ENCODE measurements around the gene EPHA3.
"Not testable (repeated sequence)": the region's sequence is repeated elsewhere in the genome, so short reads cannot be mapped to it uniquely, and the experiment has no call there.

Gene EPHA3

GRCh38 chr3:89297199-89297598, 189.8 kb downstream of the EPHA3 start:
- DNase-seq, result no peak

DNA sequence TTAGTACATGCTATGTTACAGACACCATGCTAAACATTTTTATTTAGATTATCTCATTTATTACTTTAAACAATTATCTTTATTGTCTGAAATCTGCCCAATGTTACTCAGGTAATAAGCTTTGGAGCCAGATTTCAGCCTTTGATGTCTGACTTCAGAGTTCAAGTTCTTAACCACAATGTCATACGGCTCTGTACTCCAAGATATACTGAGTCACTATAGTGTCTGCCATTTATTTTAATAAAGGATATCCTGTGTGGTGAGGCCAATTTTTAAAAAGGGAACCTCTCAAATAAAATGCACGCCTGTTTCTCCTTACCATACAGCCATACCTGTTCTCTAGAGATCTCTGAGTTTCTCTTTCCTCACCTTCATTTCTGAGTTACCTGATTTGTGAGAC, 193.1 kb downstream of the EPHA3 start:
- no peak for DNase-seq

GRCh38 chr3:89300981-89301380, 193.6 kb downstream of the EPHA3 start:
- no peak for DNase-seq

GRCh38 chr3:89303701-89304100, 196.3 kb downstream of the EPHA3 start:
- no peak for DNase-seq

- DNase-seq, result no peak
Measured at GRCh38 chr3:89306540-89306939, 199.1 kb downstream of the EPHA3 start.

- no peak for DNase-seq
Measured at GRCh38 chr3:89311581-89311980, 204.2 kb downstream of the EPHA3 start.

DNA sequence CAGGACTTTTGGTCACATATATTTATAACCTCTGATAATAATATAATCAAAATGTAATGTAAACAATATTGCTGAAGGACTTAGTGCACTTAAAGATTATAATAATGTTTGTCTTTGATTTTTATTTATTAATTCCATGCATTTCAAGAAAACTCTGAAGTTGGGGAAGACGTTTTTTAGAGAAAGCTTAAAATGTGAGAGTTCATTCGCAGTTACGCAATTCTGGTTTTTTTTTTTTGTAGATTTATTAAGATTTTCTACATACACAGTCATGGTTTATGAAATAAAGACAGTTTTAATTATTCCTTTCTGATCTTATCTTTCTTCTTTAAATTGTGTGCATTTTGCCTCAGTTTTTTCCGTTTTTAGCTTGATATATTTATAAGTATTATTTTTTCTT, 204.7 kb downstream of the EPHA3 start:
- DNase-seq, result no peak

DNA sequence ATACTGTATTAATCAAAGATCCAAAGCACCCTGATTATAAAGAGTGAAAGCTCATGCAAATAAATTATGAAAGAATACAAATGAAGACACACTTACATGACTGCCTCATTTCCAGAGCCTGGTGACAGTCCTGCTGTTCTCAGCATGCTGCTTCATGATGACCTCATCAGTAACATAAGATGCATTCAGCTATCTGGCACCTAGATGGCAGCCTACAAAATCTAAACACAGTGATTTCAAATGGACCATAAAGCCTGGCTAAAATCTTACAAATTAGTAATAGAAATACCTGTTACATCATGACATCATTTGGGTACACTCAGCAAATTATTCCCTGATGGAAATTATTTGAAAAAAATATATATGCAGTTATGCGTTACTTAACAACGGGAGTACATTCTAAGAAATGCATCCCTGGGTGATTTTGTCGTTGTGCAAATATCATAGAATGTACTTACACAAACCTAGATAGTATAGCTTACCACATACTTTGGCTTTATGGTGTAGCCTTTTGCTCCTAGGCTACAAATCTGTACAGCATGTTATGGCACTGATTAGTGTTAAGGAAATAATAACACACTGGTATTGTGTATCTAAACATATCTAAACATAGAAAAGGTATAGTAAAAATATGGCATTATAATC, 207.2 kb downstream of the EPHA3 start:
- no peak for DNase-seq

DNA sequence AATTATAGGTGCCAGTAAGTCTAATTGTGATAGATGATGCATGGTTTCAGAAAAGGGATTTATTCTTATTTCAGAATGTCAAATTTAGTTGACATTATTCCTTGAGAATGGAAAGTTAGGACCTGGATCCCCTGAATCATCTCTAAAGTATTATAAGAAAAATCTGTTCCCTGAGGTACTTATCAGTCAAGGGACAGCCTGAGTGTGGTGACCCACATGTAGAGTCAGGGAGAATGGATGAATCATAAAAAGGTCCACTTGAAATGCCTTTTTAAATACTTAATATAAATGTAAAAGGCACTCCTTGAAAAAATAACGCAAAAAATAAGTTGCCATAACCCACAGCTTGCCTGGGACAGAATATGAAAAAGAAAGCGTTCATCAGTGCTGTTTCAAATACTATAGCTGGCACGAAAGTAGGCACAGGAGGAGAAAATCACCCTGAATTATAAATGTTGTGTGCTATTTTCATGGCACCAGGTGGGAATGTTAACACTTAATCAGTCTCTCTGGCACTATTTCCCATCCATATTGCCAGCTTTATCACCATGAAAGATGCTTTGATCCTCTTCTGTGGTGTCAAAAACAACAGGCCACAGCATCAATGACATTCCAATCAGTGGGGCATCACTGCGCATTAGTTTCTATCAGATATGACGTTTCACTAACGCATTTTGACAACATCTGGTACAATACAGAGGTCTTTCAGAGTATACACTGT, 208.5 kb downstream of the EPHA3 start:
- no peak for DNase-seq

GRCh38 chr3:89320186-89320585, 212.8 kb downstream of the EPHA3 start:
- no peak for DNase-seq

DNA sequence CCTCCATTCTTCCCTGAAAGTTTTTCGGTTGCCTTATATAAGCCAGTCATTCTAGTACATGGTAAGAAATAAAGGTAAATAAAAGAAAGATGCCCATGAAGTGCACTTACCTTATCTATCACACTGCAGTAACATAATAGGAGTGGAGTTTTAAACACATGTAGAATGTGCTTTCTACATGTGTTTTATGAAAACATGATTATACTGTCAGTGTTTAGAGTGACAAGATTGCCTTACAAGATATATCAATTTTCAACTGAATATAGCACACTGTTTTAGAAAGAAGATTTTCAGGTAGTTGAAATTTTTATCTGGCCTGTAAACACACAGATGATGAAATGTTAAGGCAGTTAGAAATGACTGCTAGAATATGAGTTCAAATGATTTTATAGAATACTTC, 219.6 kb downstream of the EPHA3 start:
- no peak for DNase-seq

- no peak for DNase-seq
Measured at GRCh38 chr3:89332386-89332785, 225.0 kb downstream of the EPHA3 start.

DNA sequence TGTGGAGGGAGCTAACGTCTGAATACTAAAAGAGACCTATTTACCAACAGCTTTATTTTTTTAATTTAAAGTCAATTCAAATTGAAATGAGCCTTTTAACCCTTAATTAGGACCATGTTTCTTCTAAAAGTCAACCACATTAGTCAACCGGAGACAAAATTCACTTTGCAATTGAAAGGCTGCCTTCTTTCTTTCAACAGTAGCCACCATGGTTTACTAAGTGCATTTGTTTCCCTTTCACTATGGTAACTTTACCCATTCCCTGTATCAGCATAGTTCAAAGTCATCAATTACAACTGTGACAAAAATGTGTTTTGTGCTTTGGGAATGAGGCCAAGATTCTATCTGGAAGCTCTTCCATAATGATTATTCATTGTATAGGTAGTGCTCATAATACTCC, 225.4 kb downstream of the EPHA3 start:
- DNase-seq, result no peak

DNA sequence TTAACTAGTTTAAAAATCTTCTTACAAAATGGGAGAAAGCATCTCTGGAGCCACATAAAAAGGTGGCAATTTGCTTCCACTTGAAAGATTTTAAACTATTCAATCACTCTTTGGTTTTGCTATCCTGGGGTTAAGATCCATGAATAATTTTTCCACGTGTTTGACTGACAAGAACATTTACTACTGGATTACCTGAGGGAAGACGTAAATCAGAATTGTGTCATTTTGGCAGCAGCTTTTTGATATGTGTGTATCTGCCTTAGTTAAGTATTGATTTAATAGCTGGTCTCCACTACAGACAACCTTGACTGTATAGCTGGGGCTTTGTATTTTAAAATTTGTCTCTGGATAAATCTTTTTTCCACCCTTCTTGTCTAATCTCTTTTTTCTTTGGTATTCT, 228.3 kb downstream of the EPHA3 start:
- DNase-seq, result no peak

GRCh38 chr3:89340408-89340807, 233.0 kb downstream of the EPHA3 start:
- no peak for DNase-seq

- DNase-seq, result no peak
Measured at GRCh38 chr3:89344076-89344475, 236.7 kb downstream of the EPHA3 start.

DNA sequence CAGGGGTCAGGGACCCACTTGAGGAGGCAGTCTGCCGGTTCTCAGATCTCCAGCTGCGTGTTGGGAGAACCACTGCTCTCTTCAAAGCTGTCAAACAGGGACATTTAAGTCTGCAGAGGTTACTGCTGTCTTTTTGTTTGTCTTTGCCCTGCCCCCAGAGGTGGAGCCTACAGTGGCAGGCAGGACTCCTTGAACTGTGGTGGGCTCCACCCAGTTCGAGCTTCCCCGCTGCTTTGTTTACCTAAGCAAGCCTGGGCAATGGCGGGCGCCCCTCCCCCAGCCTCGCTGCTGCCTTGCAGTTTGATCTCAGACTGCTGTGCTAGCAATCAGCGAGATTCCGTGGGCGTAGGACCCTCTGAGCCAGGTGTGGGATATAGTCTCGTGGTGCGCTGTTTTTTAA, 243.5 kb downstream of the EPHA3 start:
- not testable (repeated sequence) for DNase-seq

GRCh38 chr3:89353465-89353864, 246.0 kb downstream of the EPHA3 start:
- no peak for DNase-seq

GRCh38 chr3:89358281-89358680, 250.9 kb downstream of the EPHA3 start:
- DNase-seq, result no peak

DNA sequence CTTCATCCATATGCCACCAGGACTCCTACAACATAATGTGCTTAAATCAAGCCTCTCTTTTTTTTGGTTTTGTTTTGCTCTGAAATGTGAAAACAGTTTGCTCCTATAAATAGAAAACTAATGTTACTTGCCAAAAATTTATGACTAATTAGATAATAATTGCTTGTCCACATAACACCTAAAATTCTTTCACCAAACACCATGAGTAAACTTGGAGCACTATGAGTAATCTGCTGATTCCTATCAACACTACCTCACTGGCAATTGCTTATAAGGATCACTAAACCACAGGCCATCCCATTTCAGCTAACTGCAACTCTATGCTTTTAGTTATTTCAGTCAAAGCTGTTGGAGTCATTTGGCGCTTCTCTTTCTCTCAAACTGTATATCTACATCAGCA, 252.7 kb downstream of the EPHA3 start:
- no peak for DNase-seq

DNA sequence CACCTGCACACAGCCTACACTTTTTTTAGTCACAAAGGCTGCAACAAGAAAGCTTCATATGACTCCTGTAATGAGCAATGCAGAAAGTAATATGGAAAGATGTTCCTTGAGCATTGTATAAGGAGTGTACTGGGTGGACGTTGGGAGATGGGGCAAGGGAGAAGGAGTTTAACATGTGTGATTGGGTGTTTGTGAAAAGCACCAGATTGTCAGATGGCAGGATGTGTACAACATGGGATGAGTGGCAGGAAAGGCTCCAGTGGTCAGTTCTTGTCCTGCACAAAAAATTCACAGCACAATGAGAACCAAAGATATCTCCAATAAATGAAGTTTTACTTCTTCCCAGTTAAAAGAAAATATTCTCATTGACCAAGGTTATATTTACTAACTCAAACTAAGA, 255.1 kb downstream of the EPHA3 start:
- DNase-seq, result no peak

DNA sequence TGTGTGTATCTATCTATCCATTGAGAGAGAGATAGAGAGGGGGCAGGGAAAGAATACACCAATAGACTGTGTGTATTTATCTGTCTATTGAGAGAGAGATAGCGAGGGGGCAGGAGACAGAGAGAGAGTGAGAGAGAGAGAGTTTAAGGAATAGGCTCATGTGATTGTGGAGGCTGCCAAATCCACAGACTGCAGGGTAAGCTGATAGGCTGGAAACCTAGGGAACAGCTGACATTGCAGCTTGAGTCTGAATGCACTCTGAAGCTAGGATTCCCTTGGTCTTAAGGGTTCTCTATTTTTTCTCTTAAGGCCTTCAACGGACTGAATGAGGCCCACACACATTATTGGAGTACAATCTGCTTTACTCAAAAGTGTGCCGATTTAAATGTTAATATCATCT, 255.8 kb downstream of the EPHA3 start:
- DNase-seq, result no peak

DNA sequence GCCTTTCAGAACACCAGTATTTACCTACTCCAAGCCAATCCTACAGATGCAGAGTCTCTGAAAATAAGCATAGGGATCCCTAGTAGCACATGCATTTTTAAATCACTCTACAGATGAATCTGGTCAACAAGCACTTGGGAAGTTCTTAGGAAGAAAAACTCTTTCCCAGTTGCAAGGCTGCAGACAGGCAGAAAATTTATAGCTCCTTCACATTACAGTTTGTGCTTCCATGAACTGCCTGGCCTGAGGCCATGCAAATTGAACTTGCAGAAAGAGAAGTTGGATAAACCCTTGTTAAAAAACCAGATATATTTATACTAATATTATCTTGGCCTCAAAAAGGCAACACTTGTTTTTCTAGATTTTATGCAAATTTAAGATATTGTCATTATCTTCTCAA, 256.9 kb downstream of the EPHA3 start:
- DNase-seq, result no peak

DNA sequence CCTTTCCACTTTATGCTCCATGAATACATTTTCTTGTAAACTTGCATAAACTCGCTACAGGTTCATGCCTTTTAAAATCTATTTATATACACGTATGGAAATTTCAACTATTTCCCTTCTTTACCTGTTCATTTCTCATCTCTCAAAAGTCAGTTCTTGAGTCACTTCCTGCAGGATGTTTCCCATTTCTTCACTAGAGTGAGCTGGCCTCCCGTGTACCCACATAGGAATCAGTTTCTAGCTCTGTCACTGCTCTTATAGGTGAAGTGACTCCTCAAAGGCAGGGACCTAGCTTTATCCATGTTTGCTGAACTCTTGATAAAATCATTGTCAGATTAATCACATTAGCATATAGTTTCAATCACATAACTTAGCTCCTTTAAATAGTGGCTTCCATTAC, 259.7 kb downstream of the EPHA3 start:
- no peak for DNase-seq

- DNase-seq, result no peak
Measured at GRCh38 chr3:89368846-89369245, 261.4 kb downstream of the EPHA3 start.

All from activated naive CD4-positive, alpha-beta T cell treated with anti-CD3 and anti-CD28 coated beads, Interleukin-2, amount 50 U/mL, for 16 hours (primary cell).